ENCODE measurements around the gene RTN4R.
"Not testable (repeated sequence)": the region's sequence is repeated elsewhere in the genome, so short reads cannot be mapped to it uniquely, and the experiment has no call there.

Gene RTN4R

GRCh38 chr22:20304646-20305045, 36.5 kb upstream of the RTN4R start:
- TF ChIP-seq CTCF (IDR thresholded peaks at IDR 0.05; ENCODE audit: low read depth, low read length, missing control alignments), result no peak
- DNase-seq (ENCODE audit: extremely low read depth, low read depth), result no peak
- no peak overlapping the region for H3K4me3 ChIP-seq (replicated peaks; ENCODE audit: low read depth, low read length)

GRCh38 chr22:20303229-20303534, 35.1 kb upstream of the RTN4R start:
- H3K4me3 ChIP-seq (replicated peaks; ENCODE audit: low read depth, low read length); DNase-seq (ENCODE audit: extremely low read depth, low read depth): not testable (repeated sequence)

GRCh38 chr22:20302438-20303228, 34.5 kb upstream of the RTN4R start:
- no peak overlapping the region for H3K4me3 ChIP-seq (replicated peaks; ENCODE audit: low read depth, low read length)
- TF ChIP-seq CTCF (IDR thresholded peaks at IDR 0.05; ENCODE audit: low read depth, low read length, missing control alignments), result no peak
- no peak for DNase-seq (ENCODE audit: extremely low read depth, low read depth)

GRCh38 chr22:20299746-20300136, 31.6 kb upstream of the RTN4R start:
- DNase-seq (ENCODE audit: extremely low read depth, low read depth), result no peak
- peak overlapping the region; percentile 43 for H3K4me3 ChIP-seq (replicated peaks; ENCODE audit: low read depth, low read length)
- TF ChIP-seq CTCF (IDR thresholded peaks at IDR 0.05; ENCODE audit: low read depth, low read length, missing control alignments), result no peak

- TF ChIP-seq CTCF (IDR thresholded peaks at IDR 0.05; ENCODE audit: low read depth, low read length, missing control alignments), result no peak
- DNase-seq (ENCODE audit: extremely low read depth, low read depth), result no peak
- H3K4me3 ChIP-seq (replicated peaks; ENCODE audit: low read depth, low read length), result peak overlapping the region; percentile 43
Measured at GRCh38 chr22:20298803-20299745, 31.0 kb upstream of the RTN4R start.

- DNase-seq (ENCODE audit: extremely low read depth, low read depth), result no peak
- peak overlapping the region; percentile 43 for H3K4me3 ChIP-seq (replicated peaks; ENCODE audit: low read depth, low read length)
- no peak for TF ChIP-seq CTCF (IDR thresholded peaks at IDR 0.05; ENCODE audit: low read depth, low read length, missing control alignments)
Measured at GRCh38 chr22:20298110-20298802, 30.1 kb upstream of the RTN4R start.
